Hair follicle dermal papilla cell (primary cell): Measurements from ENCODE around the gene CISD1. TPM values are rescaled to one million over a fixed set of nuclear protein-coding genes. Genes with fewer than 3 reads are reported as not detected.

ENCODE experiments used
- total RNA-seq: library from RNA; depleted of rRNA; stranded (reverse); fragments of >200 nt; gene quantifications from 2 replicates; pipeline ENCODE4 v1.2.3, GENCODE V29; 2012

The CISD1 gene
- 8.9 and 13.6 TPM in 2 replicates for total RNA-seq

DNA sequence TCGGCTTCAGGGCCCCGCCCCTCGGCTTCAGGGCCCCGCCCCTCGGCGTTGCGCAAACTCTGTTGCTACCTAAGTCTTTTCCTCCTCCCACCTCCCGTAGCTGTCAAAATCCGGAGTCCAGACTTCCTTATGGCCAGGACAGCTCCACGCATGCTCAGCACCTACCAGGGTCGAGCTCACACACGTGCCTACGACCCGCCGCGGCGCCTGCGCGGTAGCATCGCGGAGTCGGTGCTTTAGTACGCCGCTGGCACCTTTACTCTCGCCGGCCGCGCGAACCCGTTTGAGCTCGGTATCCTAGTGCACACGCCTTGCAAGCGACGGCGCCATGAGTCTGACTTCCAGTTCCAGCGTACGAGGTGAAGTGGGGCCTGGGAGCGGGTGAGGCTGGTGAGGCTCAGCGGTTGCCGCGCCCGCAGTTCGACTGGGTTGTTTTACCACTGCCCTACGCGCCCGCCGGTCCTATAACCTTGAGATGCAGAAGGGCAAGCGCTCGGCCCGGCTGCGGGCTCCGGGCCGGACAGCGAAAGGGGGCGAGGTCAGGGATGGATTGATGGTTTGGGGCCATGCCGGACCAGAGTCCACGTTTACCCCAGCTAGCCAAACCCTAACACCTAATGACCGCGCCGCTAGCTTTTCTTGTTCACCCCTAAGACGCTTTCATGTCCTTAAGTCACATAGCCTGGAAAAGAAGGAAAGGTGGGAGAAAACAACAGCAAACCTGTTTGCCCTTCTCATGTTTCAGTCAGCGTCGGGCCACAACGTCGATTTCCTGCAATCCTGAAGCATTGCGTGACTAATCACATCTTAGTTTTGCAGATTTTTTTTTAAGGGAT lies at the start of gene CISD1:
Gene CISD1 (plus strand): TSS at position 217 of the 836 bp plus-strand sequence. CDS start 112 bp downstream, at position 329.

DNA sequence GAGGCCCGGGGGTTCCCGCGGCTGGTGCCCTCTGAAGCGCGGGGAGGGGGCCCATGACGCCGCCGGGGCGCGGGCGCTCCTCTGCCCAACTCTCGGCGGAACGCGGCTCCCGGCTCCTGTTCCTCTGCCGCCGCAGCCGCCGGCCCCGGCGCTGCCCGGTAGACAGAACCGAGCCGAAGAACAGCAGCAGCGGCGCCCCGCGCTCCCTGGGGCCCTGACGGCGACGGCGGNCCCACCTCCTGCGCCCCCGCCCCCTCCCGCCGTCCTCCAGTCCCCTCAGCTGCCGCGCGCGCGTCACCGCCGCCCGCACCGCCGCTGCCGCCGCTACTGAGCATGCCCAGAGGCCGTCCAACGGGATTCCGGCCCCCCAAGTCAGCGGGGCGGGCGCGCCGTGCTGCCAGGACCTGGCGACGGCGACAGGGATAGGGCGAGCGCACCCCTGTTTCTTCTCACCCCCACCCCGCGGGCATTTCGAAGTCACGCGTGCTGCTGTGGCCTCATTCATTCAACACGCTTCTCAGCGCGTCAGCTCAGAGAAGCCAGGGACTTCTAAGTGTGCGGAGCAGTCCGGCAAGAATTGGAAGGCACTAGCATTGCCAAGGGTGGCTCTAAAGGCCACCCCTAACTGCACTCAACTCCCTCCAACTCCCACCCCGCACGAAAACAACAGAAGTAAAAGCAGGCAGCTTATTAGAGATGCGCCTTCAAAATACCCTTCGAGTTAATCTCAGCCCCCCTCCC lies 1.1 kb upstream of the CISD1 start, which contains the start of gene IPMK:
Gene IPMK (minus strand): TSS at position 182 of the 741 bp plus-strand sequence. CDS start 283 bp downstream, outside the sequence.

GRCh38 chr10:58334817-58335305 lies 65.9 kb downstream of the CISD1 start, which contains the start of gene UBE2D1:
Gene UBE2D1 (plus strand): TSS chr10:58335006. CDS start chr10:58335202, 196 bp downstream.

Other genes with a start within 250 kb of the CISD1 start
- 11.7 and 11.8 TPM in 2 replicates for gene IPMK, start 1.3 kb upstream of the CISD1 start, total RNA-seq
- 17.8 and 19.1 TPM in 2 replicates for gene UBE2D1, start 65.8 kb downstream of the CISD1 start, total RNA-seq
- gene TFAM, start 116.2 kb downstream of the CISD1 start, total RNA-seq: 11.2 and 12.0 TPM in 2 replicates
- 143 and 189 TPM in 2 replicates for gene BICC1, start 243.7 kb downstream of the CISD1 start, total RNA-seq